Measurements from ENCODE around the gene RPS6KA2. TPM values are rescaled to one million over a fixed set of nuclear protein-coding genes. Genes with fewer than 3 reads are reported as not detected.

Gene RPS6KA2
- total RNA-seq = 1 to 10 TPM; 2.8 to 4.5 (median 2.9) TPM
- 8.9 TPM for total RNA-seq (2013)

DNA sequence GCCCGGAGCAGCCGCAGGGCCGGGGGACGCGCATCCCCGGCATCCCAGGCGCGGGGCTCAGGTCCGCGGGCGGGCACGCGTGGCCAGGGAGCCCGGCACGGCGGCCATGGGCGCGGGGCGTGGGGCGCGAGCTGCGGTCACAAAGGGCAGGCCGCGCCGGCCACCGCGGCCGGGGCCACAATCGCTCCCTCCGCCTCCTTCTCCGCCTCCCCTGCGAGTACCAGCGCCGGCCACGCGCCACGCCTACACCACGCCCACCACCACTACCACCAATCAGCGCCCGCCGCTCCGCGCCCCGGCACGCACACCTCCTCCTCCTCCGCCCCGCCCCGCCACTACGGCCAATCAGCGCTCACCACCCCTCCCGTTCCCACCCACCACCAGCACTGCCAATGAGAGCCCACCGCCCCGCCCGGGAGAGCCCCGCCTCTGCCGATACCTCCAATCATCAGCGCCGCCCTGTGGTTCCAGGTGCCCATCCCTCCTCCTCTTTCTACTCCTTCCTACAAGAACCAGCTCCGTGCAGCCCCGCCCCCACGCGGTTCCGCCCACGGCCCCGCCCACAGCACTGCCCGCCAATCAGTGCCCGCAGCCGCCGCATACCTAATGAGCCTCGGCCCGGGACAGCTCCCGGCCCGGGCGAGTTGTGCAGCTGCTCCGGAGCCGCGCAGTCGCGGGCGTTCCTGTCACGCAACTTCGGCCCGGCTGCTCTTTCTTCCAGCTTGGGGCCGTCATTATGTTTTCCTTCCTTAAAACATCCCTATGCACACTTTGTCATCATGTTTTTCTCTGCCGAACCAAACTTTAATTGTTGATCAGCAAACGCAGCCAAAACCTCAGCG is at the start of gene RPS6KA2:
Gene RPS6KA2 (minus strand): TSS at position 219 of the 842 bp plus-strand sequence. CDS start 232 bp downstream, outside the sequence.
- DNase-seq (peak; percentile 99 to 100), ATAC-seq (peak; percentile 90 to 97 (median 90))
- Histone ChIP-seq H3K27ac (ENCODE audit: low read length) (peak within 1 kb of the TSS; percentile 32), H3K4me1 (ENCODE audit: control insufficient read depth, insufficient read depth, low read length) (peaks cover 20% of the 10 kb centered on the region), H3K36me3 (ENCODE audit: control insufficient read depth, insufficient read depth, low read length) (no peaks in the 10 kb centered on the region), H3K9me3 (ENCODE audit: control insufficient read depth, insufficient read depth, low read length) (no peaks in the 10 kb centered on the region), H3K4me3 (ENCODE audit: low read length) (peak within 1 kb of the TSS; percentile 59), H3K27me3 (ENCODE audit: control insufficient read depth, insufficient read depth, low read length) (peaks cover 22% of the 10 kb centered on the region)
- H3K27me3 Mint-ChIP-seq (ENCODE audit: low read depth in 2 of 2) = peaks cover 38 to 47% of the 10 kb centered on the region in 2 donors
- peak within 1 kb of the TSS; percentile 95 for H3K4me3 Mint-ChIP-seq
- under 1% methylated on average over 87 of the region's 87 CpGs for whole genome bisulfite sequencing (ENCODE audit: insufficient coverage)
- TF ChIP-seq, protein P1, sequence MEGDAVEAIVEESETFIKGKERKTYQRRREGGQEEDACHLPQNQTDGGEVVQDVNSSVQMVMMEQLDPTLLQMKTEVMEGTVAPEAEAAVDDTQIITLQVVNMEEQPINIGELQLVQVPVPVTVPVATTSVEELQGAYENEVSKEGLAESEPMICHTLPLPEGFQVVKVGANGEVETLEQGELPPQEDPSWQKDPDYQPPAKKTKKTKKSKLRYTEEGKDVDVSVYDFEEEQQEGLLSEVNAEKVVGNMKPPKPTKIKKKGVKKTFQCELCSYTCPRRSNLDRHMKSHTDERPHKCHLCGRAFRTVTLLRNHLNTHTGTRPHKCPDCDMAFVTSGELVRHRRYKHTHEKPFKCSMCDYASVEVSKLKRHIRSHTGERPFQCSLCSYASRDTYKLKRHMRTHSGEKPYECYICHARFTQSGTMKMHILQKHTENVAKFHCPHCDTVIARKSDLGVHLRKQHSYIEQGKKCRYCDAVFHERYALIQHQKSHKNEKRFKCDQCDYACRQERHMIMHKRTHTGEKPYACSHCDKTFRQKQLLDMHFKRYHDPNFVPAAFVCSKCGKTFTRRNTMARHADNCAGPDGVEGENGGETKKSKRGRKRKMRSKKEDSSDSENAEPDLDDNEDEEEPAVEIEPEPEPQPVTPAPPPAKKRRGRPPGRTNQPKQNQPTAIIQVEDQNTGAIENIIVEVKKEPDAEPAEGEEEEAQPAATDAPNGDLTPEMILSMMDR (IDR thresholded peaks at IDR 0.05) = no peak
- peak within 1 kb of the TSS; percentile 36 to 90 for H3K27ac Mint-ChIP-seq
- intact Hi-C loops (cut with micrococcal nuclease) = loop anchor here (1.0 to 10.0 kb wide), 4 partner anchors 210 to 378 kb away; partner anchors contain the start of genes MPC1 and RNASET2
- H3K4me1 Mint-ChIP-seq = peaks cover 19 to 29% of the 10 kb centered on the region in 2 donors
- no peaks in the 10 kb centered on the region for H3K36me3 Mint-ChIP-seq
- no peaks in the 10 kb centered on the region for H3K9me3 Mint-ChIP-seq

DNA sequence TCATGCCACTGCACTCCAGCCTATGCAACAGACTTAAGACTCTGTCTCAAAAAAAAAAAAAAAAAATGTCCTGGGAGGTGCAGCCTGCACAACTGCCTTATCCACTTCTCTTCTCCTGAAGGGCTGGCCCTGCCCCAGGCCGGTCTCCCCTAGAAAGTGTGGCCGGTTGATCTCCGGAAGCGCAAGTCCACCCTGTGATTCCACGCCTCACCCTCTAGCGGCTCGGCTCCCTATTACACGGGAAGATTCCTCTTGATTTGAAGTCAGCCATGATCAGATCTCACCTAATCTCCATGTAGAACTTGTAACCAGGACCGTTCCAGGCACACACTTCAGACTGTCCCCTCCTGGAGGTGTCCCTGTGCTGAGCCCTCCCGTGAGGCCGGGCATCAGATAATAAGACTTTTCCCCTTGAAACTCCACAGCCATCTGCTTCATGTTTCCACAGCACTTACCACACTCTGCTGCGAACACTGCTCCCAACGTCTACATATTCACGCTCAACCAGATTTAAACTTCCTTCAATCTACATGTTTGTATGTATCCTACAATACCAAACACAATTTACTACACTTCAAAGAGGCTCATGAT is 49.3 kb upstream of the RPS6KA2 start:
- Mint-ChIP-seq H3K36me3 (no peaks in the 10 kb centered on the region), H3K27me3 (ENCODE audit: low read depth in 2 of 2) (peaks cover 13 to 19% of the 10 kb centered on the region in 2 donors), H3K4me1 (peaks cover 8% of the 10 kb centered on the region in 2 donors), H3K27ac (no peak overlapping the region), H3K9me3 (no peaks in the 10 kb centered on the region), H3K4me3 (no peak overlapping the region)
- H3K36me3 ChIP-seq (ENCODE audit: control insufficient read depth, insufficient read depth, low read length) = no peaks in the 10 kb centered on the region
- WGBS (ENCODE audit: insufficient coverage) = 91% methylated on average over 14 of the region's 14 CpGs
- TF ChIP-seq, protein P1 (IDR thresholded peaks at IDR 0.05) = no peak
- no peak overlapping the region for H3K4me3 ChIP-seq (ENCODE audit: low read length)
- DNase-seq (no peak), ATAC-seq (no peak)
- intact Hi-C loops (cut with micrococcal nuclease) = no loop called here
- H3K27ac ChIP-seq (ENCODE audit: low read length) = no peak overlapping the region
- H3K9me3 ChIP-seq (ENCODE audit: control insufficient read depth, insufficient read depth, low read length) = no peaks in the 10 kb centered on the region
- H3K4me1 ChIP-seq (ENCODE audit: control insufficient read depth, insufficient read depth, low read length) = peaks cover 3% of the 10 kb centered on the region
- H3K27me3 ChIP-seq (ENCODE audit: control insufficient read depth, insufficient read depth, low read length) = no peaks in the 10 kb centered on the region

DNA sequence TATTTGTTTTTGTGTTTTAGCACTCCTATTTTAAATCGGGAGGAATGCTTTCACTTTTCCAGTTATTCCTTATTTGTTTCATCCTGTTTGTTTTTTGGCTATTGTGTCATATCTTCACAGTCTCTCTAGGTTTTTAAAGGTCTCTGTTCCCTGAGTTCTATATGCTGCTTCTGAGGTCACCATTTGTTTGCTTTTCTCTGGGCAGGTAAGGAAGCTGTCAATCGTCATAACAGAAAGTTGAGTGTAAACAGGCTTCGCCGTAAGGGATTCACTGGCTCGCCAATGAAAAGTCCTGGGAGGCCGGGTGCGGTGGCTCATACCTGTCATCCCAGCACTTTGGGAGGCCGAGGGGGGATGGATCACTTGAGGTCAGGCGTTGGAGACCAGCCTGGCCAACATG is 48.7 kb upstream of the RPS6KA2 start:
- no peaks in the 10 kb centered on the region for H3K27me3 ChIP-seq (ENCODE audit: control insufficient read depth, insufficient read depth, low read length)
- no peak overlapping the region for H3K27ac ChIP-seq (ENCODE audit: low read length)
- ATAC-seq = no peak
- H3K4me3 ChIP-seq (ENCODE audit: low read length) = no peak overlapping the region
- no peaks in the 10 kb centered on the region for H3K9me3 ChIP-seq (ENCODE audit: control insufficient read depth, insufficient read depth, low read length)
- 90% methylated on average over 9 of the region's 9 CpGs for WGBS (ENCODE audit: insufficient coverage)
- H3K36me3 ChIP-seq (ENCODE audit: control insufficient read depth, insufficient read depth, low read length) = no peaks in the 10 kb centered on the region
- Mint-ChIP-seq H3K9me3 (no peaks in the 10 kb centered on the region), H3K36me3 (no peaks in the 10 kb centered on the region), H3K27me3 (ENCODE audit: low read depth in 2 of 2) (peaks cover 13 to 24% of the 10 kb centered on the region in 2 donors), H3K27ac (no peak overlapping the region), H3K4me3 (no peak overlapping the region), H3K4me1 (peaks cover 8 to 12% of the 10 kb centered on the region in 2 donors)
- DNase-seq = no peak
- intact Hi-C loops (cut with micrococcal nuclease) = no loop called here
- TF ChIP-seq, protein P1 (IDR thresholded peaks at IDR 0.05) = no peak
- H3K4me1 ChIP-seq (ENCODE audit: control insufficient read depth, insufficient read depth, low read length) = peaks cover 3% of the 10 kb centered on the region

Measured in natural killer cell (primary cell).